ENCODE data around the gene ICE1.

DNA sequence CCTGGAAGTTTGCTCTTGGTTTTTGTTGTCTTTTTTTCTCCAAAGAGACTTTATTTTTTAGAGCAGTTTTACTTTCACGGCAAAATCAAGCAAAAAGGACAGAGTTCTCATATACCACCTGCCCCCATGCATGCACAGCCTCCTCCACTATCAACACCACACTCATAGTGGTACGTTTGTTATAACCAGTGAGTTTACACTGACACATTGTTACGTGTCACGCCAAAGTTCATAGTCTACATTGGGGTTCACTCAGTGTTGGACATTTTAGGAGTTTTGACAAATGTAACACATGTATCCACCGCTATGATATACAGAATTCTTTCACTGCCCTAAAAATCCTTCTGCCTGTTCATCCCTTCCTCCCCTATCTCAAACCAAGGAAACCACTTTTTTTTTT, 7.5 kb upstream of the ICE1 start:
- TF ChIP-seq, protein P1, sequence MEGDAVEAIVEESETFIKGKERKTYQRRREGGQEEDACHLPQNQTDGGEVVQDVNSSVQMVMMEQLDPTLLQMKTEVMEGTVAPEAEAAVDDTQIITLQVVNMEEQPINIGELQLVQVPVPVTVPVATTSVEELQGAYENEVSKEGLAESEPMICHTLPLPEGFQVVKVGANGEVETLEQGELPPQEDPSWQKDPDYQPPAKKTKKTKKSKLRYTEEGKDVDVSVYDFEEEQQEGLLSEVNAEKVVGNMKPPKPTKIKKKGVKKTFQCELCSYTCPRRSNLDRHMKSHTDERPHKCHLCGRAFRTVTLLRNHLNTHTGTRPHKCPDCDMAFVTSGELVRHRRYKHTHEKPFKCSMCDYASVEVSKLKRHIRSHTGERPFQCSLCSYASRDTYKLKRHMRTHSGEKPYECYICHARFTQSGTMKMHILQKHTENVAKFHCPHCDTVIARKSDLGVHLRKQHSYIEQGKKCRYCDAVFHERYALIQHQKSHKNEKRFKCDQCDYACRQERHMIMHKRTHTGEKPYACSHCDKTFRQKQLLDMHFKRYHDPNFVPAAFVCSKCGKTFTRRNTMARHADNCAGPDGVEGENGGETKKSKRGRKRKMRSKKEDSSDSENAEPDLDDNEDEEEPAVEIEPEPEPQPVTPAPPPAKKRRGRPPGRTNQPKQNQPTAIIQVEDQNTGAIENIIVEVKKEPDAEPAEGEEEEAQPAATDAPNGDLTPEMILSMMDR (IDR thresholded peaks at IDR 0.05), result no peak
- no peak for TF ChIP-seq SIN3A (IDR thresholded peaks at IDR 0.05; ENCODE audit: borderline replicate concordance, insufficient read depth, low read depth, low read length)
- TF ChIP-seq POLR2AphosphoS5 (IDR thresholded peaks at IDR 0.05; ENCODE audit: low read depth, low read length), result no peak
